Naive thymus-derived CD4-positive, alpha-beta T cell (primary cell): Measurements from ENCODE around the gene LCN12. TPM values are rescaled to one million over a fixed set of nuclear protein-coding genes. Genes with fewer than 3 reads are reported as not detected.

Experiments
- ATAC-seq: fragments of 150-1000 bp; cut with Tn5 transposase; 2 replicates; pipeline ENCODE4 v1.10.0; 2021; ENCODE audit warnings: mild to moderate bottlenecking, moderate library complexity
- CTCF ChIA-PET: fragments of 350-600 bp; sonication (Branson Sonifier 250); formaldehyde crosslinking; loops from one replicate; lab custom pipeline; 2021; ENCODE audit warnings: antibody characterized with exemption; lab: Charles Lee
- POLR2A ChIA-PET: fragments of 350-600 bp; sonication (Branson Sonifier 250); formaldehyde crosslinking; loops from one replicate; lab custom pipeline; 2021; ENCODE audit warnings: antibody characterized with exemption, inconsistent platforms; lab: Charles Lee
- DNase-seq, 9 donors: peaks; one replicate each; pipeline versions ENCODE4 v3.0.0 to v3.0.0-alpha.2; 2020 to 2022; ENCODE audit warnings: mixed read lengths in 1 of 9
- H3K27ac ChIP-seq: one replicate; pipeline ENCODE4 v1.7.0; 2013; ENCODE audit warnings: mild to moderate bottlenecking, low read depth, low read length, moderate library complexity
- H3K27me3 ChIP-seq, 2 donors: one replicate each; pipeline ENCODE4 v1.7.0; 2013; ENCODE audit warnings: low read length in 2 of 2, mild to moderate bottlenecking in 2 of 2, moderate library complexity in 2 of 2; ENCODE audit not compliant: control insufficient read depth in 2 of 2, insufficient read depth in 2 of 2
- H3K36me3 ChIP-seq, 3 experiments: 1 replicate in 2 of 3; 2 replicates in 1 of 3; pipeline ENCODE4 v1.7.0; 2013; ENCODE audit warnings: low read length in 3 of 3, mild to moderate bottlenecking in 3 of 3, moderate library complexity in 1 of 3; ENCODE audit not compliant: insufficient read depth in 3 of 3, control insufficient read depth in 2 of 3
- H3K4me1 ChIP-seq, 2 donors: one replicate each; pipeline ENCODE4 v1.7.0; 2013; ENCODE audit warnings: low read length in 2 of 2, mild to moderate bottlenecking in 2 of 2, moderate library complexity in 1 of 2; ENCODE audit not compliant: control insufficient read depth in 2 of 2, insufficient read depth in 2 of 2
- H3K4me3 ChIP-seq: 2 replicates; pipeline ENCODE4 v1.7.0; 2013; ENCODE audit warnings: mild to moderate bottlenecking, low read length
- H3K9me3 ChIP-seq, 3 experiments: 1 replicate in 2 of 3; 2 replicates in 1 of 3; pipeline ENCODE4 v1.7.0; 2013; ENCODE audit warnings: low read length in 3 of 3; ENCODE audit not compliant: control insufficient read depth in 2 of 3
- H3K27ac Mint-ChIP-seq, 9 donors: one replicate each; pipeline ENCODE4 v1.8.0; 2020 to 2022; ENCODE audit warnings: mixed read lengths in 9 of 9, mild to moderate bottlenecking in 8 of 9, moderate library complexity in 5 of 9, inconsistent platforms in 2 of 9
- H3K27me3 Mint-ChIP-seq, 5 donors: one replicate each; pipeline ENCODE4 v1.8.0; 2021 to 2022; ENCODE audit warnings: mixed read lengths in 5 of 5, mild to moderate bottlenecking in 1 of 5
- H3K36me3 Mint-ChIP-seq, 5 donors: one replicate each; pipeline ENCODE4 v1.8.0; 2020 to 2022; ENCODE audit warnings: mixed read lengths in 5 of 5, mild to moderate bottlenecking in 3 of 5, inconsistent platforms in 1 of 5
- H3K4me1 Mint-ChIP-seq, 7 donors: one replicate each; pipeline ENCODE4 v1.8.0; 2020 to 2022; ENCODE audit warnings: mixed read lengths in 7 of 7, mild to moderate bottlenecking in 3 of 7, inconsistent platforms in 1 of 7
- H3K4me3 Mint-ChIP-seq, 10 donors: one replicate each; pipeline ENCODE4 v1.8.0; 2020 to 2022; ENCODE audit warnings: mild to moderate bottlenecking in 10 of 10, mixed read lengths in 10 of 10, moderate library complexity in 6 of 10, inconsistent platforms in 2 of 10
- H3K9me3 Mint-ChIP-seq, 11 donors: one replicate each; pipeline ENCODE4 v1.8.0; 2020 to 2022; ENCODE audit warnings: mixed read lengths in 11 of 11, mild to moderate bottlenecking in 4 of 11, inconsistent platforms in 1 of 11, moderate library complexity in 1 of 11
- intact Hi-C, 2 donors: fragments of 100-400 bp; cut with micrococcal nuclease; formaldehyde crosslinking; loops; one replicate each; pipeline ENCODE4 v1.15.1; 2023
- polyA plus RNA-seq, 2 donors: library from polyadenylated mRNA; unstranded; fragments of 300-500 nt; fragmentation: Illumina TruSeq; gene quantifications; one replicate each; pipeline ENCODE4 v1.2.3, GENCODE V29; 2021
- total RNA-seq, 6 experiments: library from RNA in 5 of 6; stranded (reverse) in 5 of 6; gene quantifications; 1 replicate in 5 of 6; 2 replicates in 1 of 6; pipeline ENCODE4 v1.2.3 and lab custom pipeline; 2021 to 2026

LCN12 gene
- total and polyA plus RNA-seq, 7 experiments from 2014 or later, result 0.89 to 4.9 (median 2.6) TPM; not detected in 2

DNA sequence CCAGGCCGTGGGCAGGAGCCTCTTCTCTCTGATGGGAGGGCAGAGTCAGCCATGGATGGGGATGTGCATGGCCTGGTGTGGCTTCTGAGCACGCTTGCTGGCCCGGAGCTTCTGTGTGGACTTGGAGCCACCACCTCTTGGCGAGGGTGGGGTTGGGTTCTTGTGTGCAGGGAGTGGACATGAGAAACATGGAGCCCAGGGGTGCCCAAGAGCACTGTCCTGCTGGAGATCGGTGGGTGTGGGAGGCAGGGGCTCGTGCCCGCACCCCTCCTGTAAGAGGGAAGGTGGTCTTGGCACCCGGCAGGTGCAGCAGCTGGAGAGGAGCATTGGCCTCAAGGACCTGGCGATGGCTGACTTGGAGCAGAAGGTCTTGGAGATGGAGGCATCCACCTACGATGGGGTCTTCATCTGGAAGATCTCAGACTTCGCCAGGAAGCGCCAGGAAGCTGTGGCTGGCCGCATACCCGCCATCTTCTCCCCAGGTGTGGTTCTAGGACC is 31.3 kb upstream of the LCN12 start:
- Histone ChIP-seq H3K9me3 (no peaks in the 10 kb centered on the region), H3K4me3 (no peak overlapping the region), H3K36me3 (peaks cover 5 to 77% (median 24%) of the 10 kb centered on the region in 3 experiments), H3K27me3 (no peaks in the 10 kb centered on the region), H3K27ac (no peak overlapping the region), H3K4me1 (no peaks in the 10 kb centered on the region)
- ChIA-PET CTCF (no interaction called here), POLR2A (interaction anchor here (1.0 kb wide), 1 partner anchor 15 kb away, joined by 3 read pairs; no protein-coding TSS in a partner anchor)
- intact Hi-C loops, result no loop called here
- Mint-ChIP-seq H3K27ac (no peak overlapping the region), H3K27me3 (no peaks in the 10 kb centered on the region), H3K4me1 (peaks cover 0 to 13% (median 9%) of the 10 kb centered on the region in 7 donors), H3K36me3 (peaks cover 4 to 25% (median 9%) of the 10 kb centered on the region in 5 donors), H3K9me3 (no peaks in the 10 kb centered on the region), H3K4me3 (no peak overlapping the region)
- ATAC-seq, result no peak
- DNase-seq, result no peak

DNA sequence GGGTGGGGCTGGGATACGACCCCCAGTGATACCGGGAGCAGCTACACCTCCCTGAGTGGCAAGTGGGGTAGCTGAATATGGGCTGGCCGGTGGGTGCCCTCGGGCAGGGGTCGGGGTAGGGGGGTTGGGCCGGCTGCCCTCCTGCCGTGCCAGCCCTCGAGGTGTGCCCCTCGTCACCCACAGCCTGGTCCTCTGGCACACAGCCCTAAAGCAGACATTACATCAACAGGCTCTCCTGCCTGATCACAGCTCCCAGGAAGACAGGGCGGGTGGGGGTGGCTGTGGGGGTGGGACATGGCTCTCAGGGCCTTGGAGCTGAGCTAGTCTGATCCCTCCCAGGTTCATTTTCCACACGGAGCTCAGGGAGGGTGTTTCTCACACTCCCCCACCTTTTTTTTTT is 30.8 kb upstream of the LCN12 start:
- peaks cover 0 to 24% (median 9%) of the 10 kb centered on the region in 5 donors for H3K36me3 Mint-ChIP-seq
- POLR2A ChIA-PET, result interaction anchor here (0.6 to 1.0 kb wide), 2 partner anchors 15 to 25 kb away, joined by 3 read pairs; no protein-coding TSS in a partner anchor

DNA sequence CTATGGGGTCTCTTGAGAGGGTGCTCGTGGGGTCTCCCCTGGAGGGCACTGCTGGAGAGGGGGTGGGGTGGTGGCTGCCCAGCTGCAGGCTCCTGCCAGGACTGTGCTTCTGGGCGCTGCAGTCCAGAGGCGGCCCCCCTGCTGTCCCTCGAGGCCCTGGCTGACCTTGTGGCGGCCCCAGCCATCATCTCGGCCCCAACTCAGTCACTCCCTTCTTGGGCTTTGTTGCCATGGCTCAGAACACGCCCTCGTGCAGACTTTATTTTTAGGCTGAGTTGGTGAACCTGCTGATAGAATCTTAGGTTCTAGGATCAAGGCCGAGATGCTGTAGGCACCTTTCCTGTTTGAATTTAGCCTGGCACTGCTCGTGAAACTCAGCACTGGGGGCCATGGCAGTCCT is 30.4 kb upstream of the LCN12 start:
- Mint-ChIP-seq H3K4me1 (peaks cover 0 to 13% (median 5%) of the 10 kb centered on the region in 7 donors), H3K27me3 (no peaks in the 10 kb centered on the region), H3K4me3 (no peak overlapping the region), H3K9me3 (no peaks in the 10 kb centered on the region), H3K27ac (peak overlapping the region in 3 of 9 donors; percentile 3 to 54 (median 19)), H3K36me3 (peaks cover 0 to 24% (median 9%) of the 10 kb centered on the region in 5 donors)
- Histone ChIP-seq H3K27ac (no peak overlapping the region), H3K27me3 (no peaks in the 10 kb centered on the region), H3K4me3 (no peak overlapping the region), H3K9me3 (no peaks in the 10 kb centered on the region), H3K4me1 (no peaks in the 10 kb centered on the region), H3K36me3 (peaks cover 5 to 77% (median 22%) of the 10 kb centered on the region in 3 experiments)
- POLR2A ChIA-PET, result interaction anchor here (0.6 to 1.0 kb wide), 3 partner anchors 16 to 26 kb away, joined by 3 read pairs; no protein-coding TSS in a partner anchor
- ATAC-seq (no peak), DNase-seq (no peak)
- intact Hi-C loops, result no loop called here
- CTCF ChIA-PET, result no interaction called here

More for the DNA sequence above, 30.8 kb upstream of the LCN12 start:
- peaks cover 0 to 13% (median 5%) of the 10 kb centered on the region in 7 donors for H3K4me1 Mint-ChIP-seq
- no peaks in the 10 kb centered on the region for H3K27me3 Mint-ChIP-seq
- no peaks in the 10 kb centered on the region for H3K9me3 Mint-ChIP-seq
- no peak for ATAC-seq
- H3K27ac Mint-ChIP-seq, result no peak overlapping the region
- Histone ChIP-seq H3K4me1 (no peaks in the 10 kb centered on the region), H3K36me3 (peaks cover 5 to 77% (median 24%) of the 10 kb centered on the region in 3 experiments), H3K9me3 (no peaks in the 10 kb centered on the region), H3K27ac (no peak overlapping the region), H3K27me3 (no peaks in the 10 kb centered on the region), H3K4me3 (no peak overlapping the region)
- CTCF ChIA-PET, result no interaction called here
- intact Hi-C loops, result no loop called here
- no peak overlapping the region for H3K4me3 Mint-ChIP-seq
- no peak for DNase-seq

DNA sequence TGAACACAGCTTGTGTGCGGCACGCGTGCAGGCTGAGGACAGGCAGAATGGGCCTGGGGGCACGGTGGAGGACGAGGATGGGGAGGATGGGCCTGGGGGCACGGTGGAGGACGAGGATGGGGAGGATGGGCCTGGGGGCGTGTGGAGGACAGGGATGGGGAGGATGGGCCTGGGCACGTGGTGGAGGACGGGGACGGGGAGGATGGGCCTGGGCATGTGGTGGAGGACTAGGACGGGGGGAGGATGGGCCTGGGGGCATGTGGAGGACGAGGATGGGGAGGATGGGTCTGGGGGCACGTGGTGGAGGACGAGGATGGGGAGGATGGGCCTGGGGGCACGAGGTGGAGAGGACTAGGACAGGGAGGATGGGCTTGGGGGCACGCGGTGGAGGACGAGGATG is 29.5 kb upstream of the LCN12 start:
- peak overlapping the region in 1 of 9 donors; percentile 55 for H3K27ac Mint-ChIP-seq

DNA sequence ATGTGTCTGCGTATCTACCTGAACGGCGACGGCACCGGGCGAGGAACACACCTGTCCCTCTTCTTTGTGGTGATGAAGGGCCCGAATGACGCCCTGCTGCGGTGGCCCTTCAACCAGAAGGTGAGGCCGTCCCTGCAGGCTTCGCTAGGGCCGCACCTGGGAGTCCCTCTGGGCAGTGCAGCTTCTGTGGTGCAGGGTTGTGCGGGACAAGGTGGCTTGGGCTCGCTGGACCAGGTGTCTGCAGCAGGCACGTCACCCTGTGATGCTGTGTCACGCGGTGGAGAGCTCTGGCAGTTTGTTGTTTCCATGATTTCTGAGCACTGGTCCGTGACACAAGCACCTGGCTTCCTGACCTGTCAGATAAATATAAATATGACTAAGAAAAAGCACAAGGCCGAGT is 28.2 kb upstream of the LCN12 start:
- H3K9me3 Mint-ChIP-seq, result no peaks in the 10 kb centered on the region
- H3K9me3 ChIP-seq, result no peaks in the 10 kb centered on the region
- H3K4me3 Mint-ChIP-seq, result no peak overlapping the region
- peaks cover 0 to 12% (median 7%) of the 10 kb centered on the region in 7 donors for H3K4me1 Mint-ChIP-seq
- ATAC-seq (no peak), DNase-seq (no peak)
- H3K27me3 Mint-ChIP-seq, result no peaks in the 10 kb centered on the region
- no peaks in the 10 kb centered on the region for H3K27me3 ChIP-seq
- H3K27ac Mint-ChIP-seq, result no peak overlapping the region
- no peak overlapping the region for H3K4me3 ChIP-seq
- H3K36me3 Mint-ChIP-seq, result peaks cover 0 to 20% (median 8%) of the 10 kb centered on the region in 5 donors
- H3K27ac ChIP-seq, result no peak overlapping the region
- intact Hi-C loops, result no loop called here
- ChIA-PET CTCF (interaction anchor here (0.6 kb wide), 1 partner anchor 69 kb away, joined by 3 read pairs; no protein-coding TSS in a partner anchor), POLR2A (no interaction called here)
- peaks cover 5 to 73% (median 14%) of the 10 kb centered on the region in 3 experiments for H3K36me3 ChIP-seq
- H3K4me1 ChIP-seq, result no peaks in the 10 kb centered on the region

More for the DNA sequence above, 29.5 kb upstream of the LCN12 start:
- POLR2A ChIA-PET, result interaction anchor here (0.9 kb wide), 1 partner anchor 25 kb away, joined by 3 read pairs; no protein-coding TSS in a partner anchor
- no peaks in the 10 kb centered on the region for H3K9me3 ChIP-seq
- no peaks in the 10 kb centered on the region for H3K4me1 ChIP-seq
- intact Hi-C loops, result no loop called here
- Mint-ChIP-seq H3K9me3 (no peaks in the 10 kb centered on the region), H3K36me3 (peaks cover 0 to 18% (median 4%) of the 10 kb centered on the region in 5 donors), H3K4me3 (no peak overlapping the region), H3K27me3 (no peaks in the 10 kb centered on the region), H3K4me1 (peaks cover 0 to 8% (median 5%) of the 10 kb centered on the region in 7 donors)
- H3K36me3 ChIP-seq, result peaks cover 5 to 77% (median 16%) of the 10 kb centered on the region in 3 experiments
- no peak overlapping the region for H3K4me3 ChIP-seq
- no peaks in the 10 kb centered on the region for H3K27me3 ChIP-seq
- H3K27ac ChIP-seq, result no peak overlapping the region
- DNase-seq (no peak), ATAC-seq (no peak)
- CTCF ChIA-PET, result no interaction called here

DNA sequence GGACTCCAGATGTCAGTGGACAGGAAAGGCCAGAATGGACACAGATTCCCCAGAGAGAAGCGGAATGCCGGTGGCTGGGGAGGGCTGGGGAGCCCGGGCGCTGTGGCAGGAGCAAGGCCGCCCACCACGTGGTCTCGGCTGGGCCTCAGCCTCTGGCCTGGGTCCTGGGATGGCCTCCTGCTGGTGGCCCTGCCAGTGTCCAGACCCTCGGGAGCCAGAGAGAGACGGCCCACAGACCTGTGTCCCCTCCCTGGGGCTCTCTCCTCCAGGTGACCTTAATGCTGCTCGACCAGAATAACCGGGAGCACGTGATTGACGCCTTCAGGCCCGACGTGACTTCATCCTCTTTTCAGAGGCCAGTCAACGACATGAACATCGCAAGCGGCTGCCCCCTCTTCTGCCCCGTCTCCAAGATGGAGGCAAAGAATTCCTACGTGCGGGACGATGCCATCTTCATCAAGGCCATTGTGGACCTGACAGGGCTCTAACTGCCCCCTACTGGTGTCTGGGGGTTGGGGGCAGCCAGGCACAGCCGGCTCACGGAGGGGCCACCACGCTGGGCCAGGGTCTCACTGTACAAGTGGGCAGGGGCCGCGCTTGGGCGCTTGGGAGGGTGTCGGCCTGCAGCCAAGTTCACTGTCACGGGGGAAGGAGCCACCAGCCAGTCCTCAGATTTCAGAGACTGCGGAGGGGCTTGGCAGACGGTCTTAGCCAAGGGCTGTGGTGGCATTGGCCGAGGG is 26.5 kb upstream of the LCN12 start:
- Histone ChIP-seq H3K36me3 (peaks cover 3 to 60% (median 7%) of the 10 kb centered on the region in 3 experiments), H3K27me3 (no peaks in the 10 kb centered on the region), H3K27ac (no peak overlapping the region), H3K9me3 (no peaks in the 10 kb centered on the region), H3K4me1 (no peaks in the 10 kb centered on the region), H3K4me3 (no peak overlapping the region)
- intact Hi-C loops, result no loop called here
- H3K36me3 Mint-ChIP-seq, result peaks cover 0 to 17% (median 6%) of the 10 kb centered on the region in 5 donors
- POLR2A ChIA-PET, result no interaction called here
- peaks cover 0 to 10% (median 7%) of the 10 kb centered on the region in 7 donors for H3K4me1 Mint-ChIP-seq
- CTCF ChIA-PET, result interaction anchor here (0.5 kb wide), 1 partner anchor 108 kb away, joined by 3 read pairs; no protein-coding TSS in a partner anchor
- ATAC-seq (no peak), DNase-seq (no peak)
- H3K4me3 Mint-ChIP-seq, result no peak overlapping the region
- no peaks in the 10 kb centered on the region for H3K9me3 Mint-ChIP-seq
- no peaks in the 10 kb centered on the region for H3K27me3 Mint-ChIP-seq
- H3K27ac Mint-ChIP-seq, result peak overlapping the region in 2 of 9 donors; percentile 38 to 51
